Neural cell (in vitro differentiated cells): ENCODE measurements around the gene CLASP2. TPM values are rescaled to one million over a fixed set of nuclear protein-coding genes. Genes with fewer than 3 reads are reported as not detected.

Experiments used
- H2AFZ ChIP-seq: fragments of 200-600, 300-800 bp; sonication (generic), shearing (Covaris generic); 2 replicates; pipeline ENCODE4 v1.6.0; 2014; ENCODE audit warnings: low read depth, mild to moderate bottlenecking, antibody characterized with exemption, low read length, moderate library complexity
- H3F3A ChIP-seq: fragments of 200-600 bp; shearing (Covaris generic); 2 replicates; pipeline ENCODE4 v1.6.1; 2016; ENCODE audit warnings: mild to moderate bottlenecking, moderate library complexity, mixed read lengths, antibody characterized with exemption, low read length; ENCODE audit not compliant: insufficient read depth, poor library complexity, severe bottlenecking
- H3K27ac ChIP-seq: fragments of 200-600, 300-800 bp; sonication (generic), shearing (Covaris generic); 2 replicates; pipeline ENCODE4 v1.5.1; 2014; ENCODE audit warnings: mild to moderate bottlenecking, low read length, moderate library complexity
- H3K27me3 ChIP-seq: fragments of 300-800, 200-600 bp; sonication (generic), shearing (Covaris generic); 2 replicates; pipeline ENCODE4 v1.6.0; 2014; ENCODE audit warnings: mild to moderate bottlenecking, low read depth, low read length, moderate library complexity; ENCODE audit not compliant: insufficient read depth
- H3K36me3 ChIP-seq: fragments of 300-800, 200-600 bp; sonication (generic), shearing (Covaris generic); 2 replicates; pipeline ENCODE4 v1.5.1; 2014; ENCODE audit warnings: mild to moderate bottlenecking, antibody characterized with exemption, low read length, moderate library complexity; ENCODE audit not compliant: insufficient read depth
- H3K4me2 ChIP-seq: fragments of 300-800, 200-600 bp; sonication (generic), shearing (Covaris generic); 2 replicates; pipeline ENCODE4 v1.6.0; 2014; ENCODE audit warnings: mild to moderate bottlenecking, low read length
- H3K4me3 ChIP-seq: fragments of 300-800, 200-600 bp; sonication (generic), shearing (Covaris generic); 2 replicates; pipeline ENCODE4 v1.5.1; 2014; ENCODE audit warnings: mild to moderate bottlenecking, low read length, moderate library complexity
- H3K79me2 ChIP-seq: fragments of 200-600 bp; shearing (Covaris generic); replicated peaks from 2 replicates; pipeline ENCODE4 v1.6.0; 2014; ENCODE audit warnings: mild to moderate bottlenecking, low read length, moderate library complexity; ENCODE audit not compliant: insufficient read depth
- H3K9ac ChIP-seq: fragments of 300-800, 200-600 bp; sonication (generic), shearing (Covaris generic); 2 replicates; pipeline ENCODE4 v1.6.1; 2016; ENCODE audit warnings: mild to moderate bottlenecking, low read length, mixed read lengths
- H3K9me2 ChIP-seq: fragments of 200-600 bp; shearing (Covaris generic); 2 replicates; pipeline ENCODE4 v1.6.1; 2016; ENCODE audit warnings: mild to moderate bottlenecking, low read length, mixed read lengths; ENCODE audit not compliant: insufficient read depth
- H3K9me3 ChIP-seq: fragments of 200-600, 300-800 bp; sonication (generic), shearing (Covaris generic); 2 replicates; pipeline ENCODE4 v1.6.1; 2016; ENCODE audit warnings: mild to moderate bottlenecking, mixed run types, low read length, moderate library complexity, mixed read lengths
- H4K20me1 ChIP-seq: fragments of 200-600 bp; shearing (Covaris generic); 2 replicates; pipeline ENCODE4 v1.6.1; 2016; ENCODE audit warnings: mild to moderate bottlenecking, mixed run types; ENCODE audit not compliant: insufficient read depth
- EP300 ChIP-seq: fragments of 450-650 bp; conservative IDR thresholded peaks from 2 replicates; pipeline ENCODE4 v1.6.1; 2014; ENCODE audit warnings: antibody characterized with exemption, mild to moderate bottlenecking, moderate library complexity; ENCODE audit not compliant: poor library complexity, severe bottlenecking
- EZH2 ChIP-seq: fragments of 200-600, 300-800 bp; shearing (Covaris generic), sonication (generic); IDR thresholded peaks from 2 replicates; pipeline ENCODE4 v1.6.1; 2014; ENCODE audit warnings: antibody characterized with exemption, low read length, borderline replicate concordance, mild to moderate bottlenecking; ENCODE audit not compliant: insufficient read depth, poor library complexity, severe bottlenecking
- MXI1 ChIP-seq: fragments of 450-650 bp; conservative IDR thresholded peaks from 2 replicates; pipeline ENCODE4 v1.6.1; 2014; ENCODE audit warnings: antibody characterized with exemption, mild to moderate bottlenecking; ENCODE audit not compliant: poor library complexity, severe bottlenecking
- POLR2AphosphoS5 ChIP-seq: IDR thresholded peaks from 2 replicates; pipeline ENCODE4 v1.6.1; 2012
- RAD21 ChIP-seq: fragments of 450-650 bp; conservative IDR thresholded peaks from 2 replicates; pipeline ENCODE4 v1.6.1; 2014; ENCODE audit warnings: antibody characterized with exemption, mild to moderate bottlenecking, moderate library complexity
- SMC3 ChIP-seq: fragments of 450-650 bp; conservative IDR thresholded peaks from 2 replicates; pipeline ENCODE4 v1.6.1; 2014; ENCODE audit warnings: antibody characterized with exemption, mild to moderate bottlenecking, moderate library complexity; ENCODE audit not compliant: poor library complexity
- TAF1 ChIP-seq: IDR thresholded peaks from 2 replicates; pipeline ENCODE4 v1.6.1; 2012; ENCODE audit warnings: low read depth
- polyA plus RNA-seq: library from polyadenylated mRNA; depleted of rRNA; stranded (reverse); fragments of >200 nt; gene quantifications from 2 replicates; pipeline ENCODE4 v1.2.3, GENCODE V29; 2014
- TF ChIP-seq, protein P1 (sequence below): fragments of 450-650 bp; IDR thresholded peaks from 2 replicates; pipeline ENCODE4 v1.5.1; 2014; ENCODE audit warnings: antibody characterized with exemption, mild to moderate bottlenecking, moderate library complexity; ENCODE audit not compliant: poor library complexity, severe bottlenecking
- TF ChIP-seq, protein P2 (sequence below): IDR thresholded peaks from 2 replicates; pipeline ENCODE4 v1.6.1; 2012; ENCODE audit warnings: borderline replicate concordance

Gene CLASP2
- polyA plus RNA-seq, 1 donor from 2014 or later: 938 TPM

DNA sequence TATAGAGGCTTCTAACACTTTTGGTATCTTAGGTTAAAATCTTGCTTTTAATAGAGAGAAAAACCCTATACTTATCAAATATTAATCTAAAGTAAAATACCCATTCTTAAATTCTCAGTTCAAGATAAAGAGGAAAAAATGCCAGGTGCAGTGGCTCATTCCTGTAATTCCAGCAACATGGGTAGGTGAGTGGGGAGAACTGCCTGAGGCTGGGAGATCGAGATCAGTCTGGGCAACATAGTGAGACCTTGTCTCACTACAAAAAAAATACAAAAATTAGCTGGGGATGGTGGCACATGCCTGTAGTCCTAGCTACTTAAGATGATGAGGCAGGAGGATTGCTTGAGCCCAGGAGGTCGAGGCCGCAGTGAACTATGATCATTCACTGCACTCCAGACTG is 135.8 kb downstream of the CLASP2 start:
- TF ChIP-seq, protein P1, sequence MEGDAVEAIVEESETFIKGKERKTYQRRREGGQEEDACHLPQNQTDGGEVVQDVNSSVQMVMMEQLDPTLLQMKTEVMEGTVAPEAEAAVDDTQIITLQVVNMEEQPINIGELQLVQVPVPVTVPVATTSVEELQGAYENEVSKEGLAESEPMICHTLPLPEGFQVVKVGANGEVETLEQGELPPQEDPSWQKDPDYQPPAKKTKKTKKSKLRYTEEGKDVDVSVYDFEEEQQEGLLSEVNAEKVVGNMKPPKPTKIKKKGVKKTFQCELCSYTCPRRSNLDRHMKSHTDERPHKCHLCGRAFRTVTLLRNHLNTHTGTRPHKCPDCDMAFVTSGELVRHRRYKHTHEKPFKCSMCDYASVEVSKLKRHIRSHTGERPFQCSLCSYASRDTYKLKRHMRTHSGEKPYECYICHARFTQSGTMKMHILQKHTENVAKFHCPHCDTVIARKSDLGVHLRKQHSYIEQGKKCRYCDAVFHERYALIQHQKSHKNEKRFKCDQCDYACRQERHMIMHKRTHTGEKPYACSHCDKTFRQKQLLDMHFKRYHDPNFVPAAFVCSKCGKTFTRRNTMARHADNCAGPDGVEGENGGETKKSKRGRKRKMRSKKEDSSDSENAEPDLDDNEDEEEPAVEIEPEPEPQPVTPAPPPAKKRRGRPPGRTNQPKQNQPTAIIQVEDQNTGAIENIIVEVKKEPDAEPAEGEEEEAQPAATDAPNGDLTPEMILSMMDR: no peak
- no peak for TF ChIP-seq EP300
- TF ChIP-seq, protein P2, sequence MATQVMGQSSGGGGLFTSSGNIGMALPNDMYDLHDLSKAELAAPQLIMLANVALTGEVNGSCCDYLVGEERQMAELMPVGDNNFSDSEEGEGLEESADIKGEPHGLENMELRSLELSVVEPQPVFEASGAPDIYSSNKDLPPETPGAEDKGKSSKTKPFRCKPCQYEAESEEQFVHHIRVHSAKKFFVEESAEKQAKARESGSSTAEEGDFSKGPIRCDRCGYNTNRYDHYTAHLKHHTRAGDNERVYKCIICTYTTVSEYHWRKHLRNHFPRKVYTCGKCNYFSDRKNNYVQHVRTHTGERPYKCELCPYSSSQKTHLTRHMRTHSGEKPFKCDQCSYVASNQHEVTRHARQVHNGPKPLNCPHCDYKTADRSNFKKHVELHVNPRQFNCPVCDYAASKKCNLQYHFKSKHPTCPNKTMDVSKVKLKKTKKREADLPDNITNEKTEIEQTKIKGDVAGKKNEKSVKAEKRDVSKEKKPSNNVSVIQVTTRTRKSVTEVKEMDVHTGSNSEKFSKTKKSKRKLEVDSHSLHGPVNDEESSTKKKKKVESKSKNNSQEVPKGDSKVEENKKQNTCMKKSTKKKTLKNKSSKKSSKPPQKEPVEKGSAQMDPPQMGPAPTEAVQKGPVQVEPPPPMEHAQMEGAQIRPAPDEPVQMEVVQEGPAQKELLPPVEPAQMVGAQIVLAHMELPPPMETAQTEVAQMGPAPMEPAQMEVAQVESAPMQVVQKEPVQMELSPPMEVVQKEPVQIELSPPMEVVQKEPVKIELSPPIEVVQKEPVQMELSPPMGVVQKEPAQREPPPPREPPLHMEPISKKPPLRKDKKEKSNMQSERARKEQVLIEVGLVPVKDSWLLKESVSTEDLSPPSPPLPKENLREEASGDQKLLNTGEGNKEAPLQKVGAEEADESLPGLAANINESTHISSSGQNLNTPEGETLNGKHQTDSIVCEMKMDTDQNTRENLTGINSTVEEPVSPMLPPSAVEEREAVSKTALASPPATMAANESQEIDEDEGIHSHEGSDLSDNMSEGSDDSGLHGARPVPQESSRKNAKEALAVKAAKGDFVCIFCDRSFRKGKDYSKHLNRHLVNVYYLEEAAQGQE: no peak
- no peak for TF ChIP-seq POLR2AphosphoS5
- no peak for TF ChIP-seq MXI1
- H3K9ac ChIP-seq: no peak overlapping the region
- no peaks in the 10 kb centered on the region for H3K27me3 ChIP-seq
- no peaks in the 10 kb centered on the region for H3K79me2 ChIP-seq
- H3K4me2 ChIP-seq: no peak overlapping the region
- no peak overlapping the region for H3K27ac ChIP-seq
- H3F3A ChIP-seq: no peaks in the 10 kb centered on the region
- peaks cover 10% of the 10 kb centered on the region for H3K36me3 ChIP-seq
- H3K9me3 ChIP-seq: no peaks in the 10 kb centered on the region
- H3K9me2 ChIP-seq: no peaks in the 10 kb centered on the region
- H4K20me1 ChIP-seq: no peaks in the 10 kb centered on the region
- H3K4me3 ChIP-seq: no peak overlapping the region
- no peak overlapping the region for H2AFZ ChIP-seq

- H3K27ac ChIP-seq: no peak overlapping the region
- no peak overlapping the region for H2AFZ ChIP-seq
- H3K4me3 ChIP-seq: no peak overlapping the region
- no peaks in the 10 kb centered on the region for H3K9me2 ChIP-seq
- no peak overlapping the region for H3K4me2 ChIP-seq
- no peaks in the 10 kb centered on the region for H3K79me2 ChIP-seq
- peaks cover 10% of the 10 kb centered on the region for H3K36me3 ChIP-seq
- H3K9me3 ChIP-seq: no peaks in the 10 kb centered on the region
- no peaks in the 10 kb centered on the region for H4K20me1 ChIP-seq
- TF ChIP-seq EZH2 (no peak), RAD21 (no peak), MXI1 (no peak), EP300 (no peak), SMC3 (no peak), TAF1 (no peak), POLR2AphosphoS5 (no peak)
- TF ChIP-seq, protein P1: no peak
- TF ChIP-seq, protein P2: no peak
- H3K9ac ChIP-seq: no peak overlapping the region
- no peaks in the 10 kb centered on the region for H3K27me3 ChIP-seq
- no peaks in the 10 kb centered on the region for H3F3A ChIP-seq
Observed at GRCh38 chr3:33581666-33582065, 136.4 kb downstream of the CLASP2 start.
